Activated T-helper 9 cell treated with anti-CD3 and anti-CD28 coated beads, Interleukin-2, amount 50 U/mL, for 16 hours (primary cell): ENCODE results near the gene MPG.
A peak's percentile ranks its signal among the peaks of the same experiment; 100 is the strongest.

Experiments used
- DNase-seq: peaks from one replicate; pipeline ENCODE4 v3.0.0-alpha.2; 2020; ENCODE audit warnings: low read depth

The MPG gene

DNA sequence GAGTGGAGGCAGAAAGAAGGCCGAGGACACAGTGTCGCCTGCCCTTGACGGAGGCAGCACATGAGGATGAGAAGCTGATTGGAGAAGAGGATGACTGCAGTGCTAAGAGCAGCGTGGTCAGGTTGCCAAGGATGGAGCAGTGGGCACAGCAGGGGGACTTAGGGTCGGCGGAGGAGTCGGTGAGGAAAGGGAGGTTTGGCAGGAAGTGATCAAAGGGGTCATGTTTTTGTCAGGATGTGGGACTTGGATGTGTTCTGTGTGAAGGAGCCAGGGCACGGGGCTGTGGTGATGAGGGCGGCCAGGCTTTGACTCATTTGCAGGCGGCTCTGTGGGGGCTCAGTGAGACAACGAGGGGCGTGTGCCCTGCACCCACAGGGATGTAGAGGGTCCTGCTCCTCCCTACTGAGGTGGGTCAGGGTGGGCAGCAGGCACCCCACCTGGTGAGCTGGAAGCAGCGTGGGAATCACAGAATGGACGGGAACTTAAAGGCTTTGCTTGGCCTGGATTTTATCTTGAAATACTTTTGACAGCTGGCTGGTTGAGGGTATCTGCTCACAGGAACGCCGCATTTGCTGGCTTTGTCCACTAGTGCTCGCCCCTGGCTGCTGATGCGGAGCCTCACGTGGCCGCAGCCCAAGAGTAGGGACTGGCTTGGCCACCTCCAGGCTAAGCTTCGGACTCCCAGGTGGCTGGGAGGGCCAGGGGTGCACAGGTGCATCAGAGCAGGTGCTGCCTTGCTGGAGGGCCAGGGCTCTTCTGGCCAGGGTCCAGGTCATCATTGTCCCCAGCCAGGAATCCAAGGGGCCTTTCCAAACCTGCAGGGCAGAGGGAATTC, 6.0 kb downstream of the MPG start:
- no peak for DNase-seq

DNA sequence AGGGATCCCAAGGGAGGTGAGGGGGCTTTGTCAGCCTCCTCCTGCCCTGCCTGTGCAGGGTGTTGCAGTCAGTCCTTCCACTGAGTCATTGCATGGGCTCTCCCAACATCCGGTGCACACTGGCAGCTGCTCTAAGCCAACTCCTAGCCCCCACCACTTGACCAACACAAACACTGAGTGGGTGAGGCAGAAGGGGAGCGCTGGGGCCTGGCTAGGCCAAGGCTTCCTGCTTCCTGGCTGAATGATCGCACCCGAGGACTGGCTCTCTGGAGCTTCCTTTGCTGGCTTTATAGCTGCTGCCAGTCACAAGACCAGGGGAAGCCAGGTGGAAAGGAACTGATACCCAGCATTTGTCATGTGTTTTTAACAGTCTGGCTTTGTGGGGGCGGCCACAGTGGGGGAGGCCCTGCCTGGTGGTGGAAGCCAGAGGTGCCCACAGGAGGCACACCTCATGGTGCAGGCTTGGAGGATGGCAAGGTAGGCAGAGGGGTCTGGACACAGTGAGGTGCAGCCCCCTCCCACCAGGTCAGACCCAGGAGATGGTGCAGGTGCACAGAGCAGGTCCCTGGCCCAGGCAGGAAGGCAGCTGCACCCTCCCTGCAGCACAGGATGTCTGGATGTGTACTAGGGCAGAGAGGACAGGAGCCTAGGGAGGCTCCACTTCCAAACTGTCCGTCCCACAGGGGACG, 6.8 kb downstream of the MPG start:
- peak; percentile 26 for DNase-seq

DNA sequence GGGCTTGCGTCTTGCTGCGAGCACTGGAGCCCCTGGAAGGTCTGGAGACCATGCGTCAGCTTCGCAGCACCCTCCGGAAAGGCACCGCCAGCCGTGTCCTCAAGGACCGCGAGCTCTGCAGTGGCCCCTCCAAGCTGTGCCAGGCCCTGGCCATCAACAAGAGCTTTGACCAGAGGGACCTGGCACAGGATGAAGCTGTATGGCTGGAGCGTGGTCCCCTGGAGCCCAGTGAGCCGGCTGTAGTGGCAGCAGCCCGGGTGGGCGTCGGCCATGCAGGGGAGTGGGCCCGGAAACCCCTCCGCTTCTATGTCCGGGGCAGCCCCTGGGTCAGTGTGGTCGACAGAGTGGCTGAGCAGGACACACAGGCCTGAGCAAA, 7.4 kb downstream of the MPG start:
- no peak for DNase-seq

DNA sequence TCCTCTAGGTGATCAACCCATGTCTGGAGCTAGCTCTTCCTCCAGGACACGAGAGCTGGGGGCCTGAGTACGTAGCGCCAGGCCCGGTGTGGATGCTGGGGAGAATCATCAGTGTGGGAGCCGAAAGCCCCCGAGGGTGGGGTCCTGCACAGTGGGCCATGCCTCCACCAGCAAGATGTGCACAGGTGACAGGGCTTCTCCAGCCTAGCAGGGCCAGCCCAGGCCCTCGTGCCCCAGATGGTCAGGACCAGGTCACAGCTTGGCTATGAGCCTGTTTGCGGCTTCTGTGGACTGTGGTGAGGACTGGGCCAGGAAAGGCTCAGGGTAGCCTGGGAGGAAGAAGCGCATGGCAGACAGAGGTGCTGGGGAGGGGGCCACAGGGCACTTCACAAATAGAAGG, 7.8 kb downstream of the MPG start:
- DNase-seq: no peak

DNA sequence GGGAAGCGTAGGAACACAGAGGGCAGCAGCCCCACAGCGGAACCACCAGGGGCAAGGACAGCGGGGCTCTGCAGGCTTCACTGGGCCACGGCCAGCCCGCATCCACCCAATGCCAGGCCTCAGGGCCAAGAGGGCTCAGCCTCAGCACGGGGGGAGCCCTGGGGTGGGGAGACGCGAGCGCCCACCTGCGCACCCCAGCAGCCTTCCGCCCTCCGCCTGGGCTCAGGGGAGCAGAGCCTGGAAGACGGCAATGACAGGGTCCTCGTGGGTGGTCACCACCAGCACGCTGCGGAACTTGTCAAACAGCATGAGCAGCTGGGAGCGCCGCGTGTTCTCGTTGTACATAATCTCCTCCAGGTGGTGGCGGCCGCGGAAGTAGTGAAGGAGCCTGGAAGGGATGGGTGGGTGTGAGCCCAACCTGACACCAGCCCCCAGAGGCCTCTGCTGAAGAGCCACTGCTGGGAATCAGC, 8.5 kb downstream of the MPG start:
- DNase-seq: no peak

DNA sequence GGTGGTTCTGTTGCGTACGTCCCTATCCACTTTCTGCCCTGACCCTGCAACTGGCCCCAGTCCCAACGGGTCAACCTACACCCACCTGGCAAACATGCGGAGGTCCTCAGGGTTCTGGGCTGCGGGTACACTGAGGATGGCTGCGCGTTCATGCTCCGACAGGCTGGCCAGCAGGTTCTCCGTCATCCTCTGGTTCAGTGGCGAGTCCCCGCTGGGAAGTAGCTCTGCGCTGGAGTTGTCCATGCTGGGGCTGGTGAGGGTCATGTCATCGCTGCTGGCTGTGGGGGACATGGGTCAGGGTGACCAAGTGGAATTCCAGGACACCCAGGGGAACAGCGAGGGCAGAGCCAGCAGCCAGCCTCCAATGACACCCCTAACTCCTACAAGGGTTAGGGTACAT, 10.6 kb downstream of the MPG start:
- DNase-seq: no peak

DNA sequence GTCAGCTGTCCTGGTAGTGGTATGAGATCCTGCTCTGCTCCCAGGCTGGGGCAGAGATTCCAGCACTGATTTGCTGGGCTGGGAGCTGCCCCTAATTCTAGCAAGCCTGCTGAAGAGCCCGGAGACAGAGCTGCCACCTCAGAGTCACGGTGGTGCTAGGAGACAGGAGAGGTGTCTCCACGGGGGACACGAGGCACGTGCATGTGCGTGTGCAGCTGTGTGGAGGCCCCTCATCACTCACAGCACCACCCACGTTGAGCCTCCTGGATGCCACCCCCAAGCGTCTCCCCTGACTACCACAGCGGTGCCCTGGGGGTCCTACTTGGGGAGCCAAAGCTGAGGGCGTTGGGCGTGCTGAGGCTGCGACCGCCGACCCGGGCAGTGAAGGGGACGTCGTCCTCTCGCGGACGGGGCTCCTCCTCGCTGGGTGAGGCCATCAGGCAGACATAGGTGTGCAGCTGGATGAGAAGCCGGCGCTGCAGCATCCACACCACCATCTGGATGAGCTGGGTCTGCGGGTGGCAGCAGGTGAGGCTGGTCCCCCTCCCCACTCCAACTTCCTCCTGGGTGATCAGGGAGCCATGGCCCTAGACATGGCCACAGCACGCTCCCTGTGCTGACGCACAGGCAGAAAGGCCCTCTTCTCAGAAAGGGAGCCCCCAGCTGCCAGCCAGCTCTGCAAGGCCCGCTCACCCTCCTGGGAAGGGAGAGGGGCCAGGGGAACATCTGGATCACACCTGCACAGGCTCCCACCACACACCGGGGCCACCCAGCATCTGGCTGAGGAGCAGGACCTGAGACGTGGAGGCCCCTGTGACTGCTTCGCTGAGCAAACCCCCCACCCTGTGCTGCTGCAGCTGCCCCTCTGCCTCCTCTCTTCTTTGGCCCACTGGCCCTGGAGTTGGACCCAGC, 11.6 kb downstream of the MPG start:
- no peak for DNase-seq

DNA sequence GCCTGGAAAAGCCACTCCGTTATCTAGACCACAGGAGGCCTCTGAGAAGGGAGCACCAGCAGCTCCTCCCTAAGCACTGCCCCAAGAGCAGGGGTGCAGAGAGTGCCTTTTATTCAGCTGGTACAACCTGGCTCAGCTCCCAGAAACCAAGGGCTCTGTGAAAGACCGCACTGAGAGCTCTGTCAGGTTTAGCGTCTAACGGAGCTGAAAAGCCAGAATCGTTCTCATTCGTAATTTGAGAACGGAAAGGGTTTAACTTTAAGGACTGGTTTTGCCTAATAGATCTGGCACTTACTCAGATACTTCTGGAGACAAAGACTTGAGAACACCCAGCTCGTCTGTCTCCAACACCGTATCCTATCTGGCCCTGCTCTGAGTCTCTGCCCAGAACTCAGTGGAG, 13.5 kb downstream of the MPG start:
- no peak for DNase-seq

DNA sequence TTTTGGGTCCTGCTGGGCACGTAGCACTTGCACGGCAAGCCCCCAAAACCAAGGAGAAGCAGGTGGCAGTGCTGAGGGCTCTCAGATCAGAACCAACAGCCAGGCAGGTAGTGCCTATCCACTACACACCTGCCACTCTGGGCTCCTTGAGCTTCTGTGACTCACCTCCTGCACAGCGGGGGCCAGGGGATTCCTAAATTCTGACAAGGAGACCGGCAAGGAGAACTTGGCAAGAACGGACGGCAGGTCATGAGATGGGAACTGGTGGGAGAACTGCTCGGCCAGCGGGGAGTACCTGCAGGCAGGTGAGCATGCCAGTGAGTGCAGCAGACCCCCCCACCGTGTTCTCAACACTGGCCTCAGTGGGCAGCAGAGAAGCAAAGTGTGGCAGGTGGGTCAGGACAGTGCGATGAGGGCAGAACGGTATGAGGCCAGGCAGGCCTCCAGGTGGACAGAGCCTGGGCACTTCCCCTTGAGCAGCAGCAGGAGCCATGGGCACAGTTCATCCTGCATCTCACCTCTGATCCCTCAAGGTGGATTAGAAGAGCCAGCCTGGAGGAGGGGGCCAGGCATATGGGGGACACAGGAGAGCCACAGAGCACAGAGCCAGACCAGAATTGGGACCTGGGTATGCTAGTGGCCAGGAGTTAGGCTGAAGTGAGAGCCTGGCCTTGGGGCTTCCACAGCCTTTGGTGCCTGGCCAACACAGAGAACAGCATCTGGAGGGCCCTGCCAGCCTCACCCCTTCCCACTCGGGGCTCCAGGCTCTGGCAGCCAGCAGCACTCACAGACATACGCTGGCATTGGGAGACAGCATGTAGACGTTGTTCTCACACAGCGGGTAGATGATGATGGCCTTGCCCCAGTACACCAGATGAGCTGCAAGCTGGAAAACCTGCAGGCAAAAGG, 14.7 kb downstream of the MPG start:
- no peak for DNase-seq

DNA sequence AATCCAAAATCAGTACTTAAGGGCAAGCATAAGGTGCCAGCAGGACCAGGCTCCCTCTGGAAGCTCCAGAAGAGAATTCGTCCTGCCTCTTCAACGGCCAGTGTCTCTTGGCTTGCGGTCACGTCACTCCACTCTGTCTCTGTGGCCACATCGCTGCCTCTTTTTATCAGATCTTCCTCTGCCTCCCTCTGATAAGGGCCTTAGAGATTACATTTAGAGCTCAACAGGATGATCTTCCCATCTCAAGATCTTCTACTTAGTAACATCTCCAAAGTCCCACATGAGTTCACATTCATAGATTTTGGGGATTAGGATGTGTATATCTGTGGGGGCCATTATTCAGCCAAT, 16.9 kb downstream of the MPG start:
- no peak for DNase-seq

DNA sequence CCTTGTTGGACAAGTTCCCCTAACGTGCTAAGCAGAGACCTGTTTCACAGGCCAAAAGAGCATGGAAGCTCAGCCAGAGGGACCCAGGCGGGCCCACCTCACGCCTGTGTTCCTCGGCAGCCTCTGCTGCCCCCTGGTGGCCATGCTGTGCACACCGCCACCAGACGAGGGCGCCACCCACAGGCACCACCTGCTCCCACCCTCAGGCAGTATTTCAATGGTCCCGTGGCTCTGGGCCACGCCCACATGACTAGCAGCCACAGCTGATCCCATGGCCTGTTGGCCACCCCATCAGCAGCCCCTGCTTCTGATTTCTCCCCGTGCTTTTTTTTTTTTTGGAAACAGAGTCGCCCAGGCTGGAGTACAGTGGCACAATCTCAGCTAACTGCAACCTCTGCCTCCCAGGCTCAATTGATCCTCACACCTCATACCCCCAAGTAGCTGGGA, 18.9 kb downstream of the MPG start:
- peak; percentile 84 for DNase-seq

DNA sequence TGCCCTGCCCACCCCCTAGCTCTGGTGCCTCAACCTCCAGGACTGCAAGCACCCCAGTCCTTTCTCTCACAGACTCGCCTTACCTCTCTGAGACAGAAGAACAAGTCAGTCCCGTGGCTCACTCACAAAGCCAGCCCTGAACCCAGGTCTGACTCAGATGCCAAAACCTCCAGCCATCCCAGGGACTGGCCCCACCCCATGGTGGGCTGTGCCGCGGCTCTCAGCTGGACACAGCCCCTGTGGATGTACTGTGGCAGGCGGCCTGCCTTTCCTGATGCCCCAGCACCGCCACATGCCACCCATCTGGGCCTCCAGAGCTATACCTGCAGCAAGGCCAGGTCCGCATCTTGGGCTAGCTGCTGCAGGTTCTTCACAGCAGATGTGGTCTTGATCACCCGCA, 19.8 kb downstream of the MPG start:
- DNase-seq: no peak

DNA sequence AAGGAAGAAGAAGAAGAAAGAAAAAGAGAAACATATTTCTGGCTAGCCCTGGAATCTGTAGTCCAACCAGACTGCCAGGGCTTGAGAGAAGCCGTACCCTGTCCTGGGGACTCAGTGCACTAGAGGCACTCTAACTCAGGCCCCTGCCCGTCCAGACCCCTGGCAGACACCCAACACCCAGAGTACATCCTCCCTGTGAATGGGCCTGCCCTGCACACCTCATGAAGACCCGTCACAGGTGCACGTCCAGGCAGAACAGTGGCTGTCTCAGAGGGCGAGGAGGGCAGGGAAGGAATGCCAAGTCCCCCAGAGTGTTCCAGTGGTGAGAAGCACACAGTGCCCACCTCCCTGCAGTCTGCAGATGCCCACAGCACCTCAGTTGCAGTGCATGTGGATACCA, 23.0 kb downstream of the MPG start:
- no peak for DNase-seq

DNA sequence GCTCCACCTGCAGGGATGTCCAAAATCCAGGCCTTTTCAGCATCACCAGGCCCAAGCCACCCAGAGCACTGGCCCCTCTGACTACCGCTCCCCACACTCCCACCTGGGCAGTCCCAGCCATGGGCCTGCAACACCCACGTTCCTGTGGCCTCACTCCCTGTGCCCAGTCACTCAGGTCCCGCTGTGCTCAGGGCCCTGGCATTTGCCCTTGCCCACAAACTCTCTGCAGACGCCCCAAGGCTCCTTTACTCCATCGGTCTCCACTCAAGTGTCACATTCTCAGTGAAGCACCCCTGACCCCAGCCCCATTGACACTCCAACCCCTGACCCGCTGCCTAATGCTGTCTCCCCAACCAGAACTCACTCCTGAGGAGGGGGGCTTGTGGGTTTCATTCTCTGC, 23.6 kb downstream of the MPG start:
- DNase-seq: no peak

DNA sequence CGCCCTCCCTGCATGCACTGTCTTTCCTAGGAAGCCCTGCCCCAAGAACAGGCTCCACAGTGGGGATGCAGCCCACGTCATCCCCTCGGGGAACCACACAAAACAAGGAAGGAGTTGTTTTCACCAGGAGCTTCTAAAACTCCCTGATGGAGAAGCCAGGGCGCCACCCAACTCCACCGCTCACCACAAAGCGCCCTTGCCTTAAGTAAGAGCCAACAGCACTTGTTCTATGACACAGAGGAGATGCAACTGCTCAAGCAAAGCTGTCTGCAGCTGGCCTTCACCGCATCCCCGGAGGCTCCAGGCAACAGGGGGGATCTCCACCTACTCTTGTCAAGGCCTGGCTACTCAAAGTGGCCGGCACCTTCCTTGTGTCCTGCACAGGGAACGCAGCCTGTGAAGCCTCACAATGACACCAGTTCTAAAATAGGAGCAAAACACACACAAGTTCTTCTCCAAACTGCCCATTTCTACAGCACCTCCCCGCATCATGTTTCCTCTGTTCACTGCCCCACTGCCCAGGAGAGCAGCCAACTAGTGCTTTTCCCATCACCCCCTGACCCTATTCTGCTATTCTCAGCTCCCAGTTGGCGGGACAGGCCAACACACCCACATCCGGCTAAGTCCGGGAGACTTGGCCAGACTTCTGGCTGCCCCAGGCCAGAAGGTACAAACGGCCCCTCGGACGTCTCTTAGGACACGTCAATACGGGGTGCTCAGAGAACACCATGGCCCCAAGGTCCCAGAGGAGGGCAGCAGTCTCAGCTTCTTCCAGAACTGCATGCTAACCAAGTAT, 24.2 kb downstream of the MPG start:
- DNase-seq: no peak

DNA sequence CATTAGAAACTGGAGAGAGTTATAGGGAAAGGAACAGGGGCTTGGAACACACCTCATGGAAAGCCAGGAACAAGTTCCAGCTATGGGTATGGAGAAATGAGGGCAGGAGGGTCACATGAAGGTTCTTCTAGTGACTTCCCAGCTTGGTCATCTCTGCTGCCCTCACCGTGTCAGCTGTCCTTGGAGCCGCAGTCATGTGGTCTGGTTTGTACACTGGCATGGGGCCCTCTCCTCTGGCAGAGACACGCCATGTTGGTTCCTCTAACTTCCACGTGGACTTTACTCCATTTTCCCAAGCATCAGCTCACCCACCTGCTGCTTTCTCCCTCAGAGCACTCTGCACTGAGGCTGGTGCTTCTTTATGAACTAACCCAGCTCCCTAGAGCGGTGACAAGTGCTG, 26.3 kb downstream of the MPG start:
- no peak for DNase-seq

DNA sequence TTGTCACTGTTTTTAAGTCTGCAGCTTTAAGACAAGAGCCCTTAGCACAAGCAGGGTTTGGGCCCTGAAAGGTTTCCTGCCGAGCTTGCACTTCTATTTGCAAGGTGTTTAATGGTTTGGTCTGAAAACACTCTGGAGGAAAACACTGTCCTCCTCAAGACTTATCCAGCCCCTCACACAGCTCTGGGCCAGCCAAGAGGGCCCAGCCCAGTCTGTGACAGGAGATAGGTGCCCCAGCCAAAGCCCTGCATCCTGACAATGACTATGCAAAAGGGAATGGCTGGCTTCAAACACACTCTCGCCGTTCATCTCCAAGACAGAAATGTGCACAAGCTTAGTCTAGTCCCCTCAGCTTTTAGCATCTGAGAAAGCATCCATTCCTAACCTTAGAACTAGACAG, 26.9 kb downstream of the MPG start:
- DNase-seq: no peak

DNA sequence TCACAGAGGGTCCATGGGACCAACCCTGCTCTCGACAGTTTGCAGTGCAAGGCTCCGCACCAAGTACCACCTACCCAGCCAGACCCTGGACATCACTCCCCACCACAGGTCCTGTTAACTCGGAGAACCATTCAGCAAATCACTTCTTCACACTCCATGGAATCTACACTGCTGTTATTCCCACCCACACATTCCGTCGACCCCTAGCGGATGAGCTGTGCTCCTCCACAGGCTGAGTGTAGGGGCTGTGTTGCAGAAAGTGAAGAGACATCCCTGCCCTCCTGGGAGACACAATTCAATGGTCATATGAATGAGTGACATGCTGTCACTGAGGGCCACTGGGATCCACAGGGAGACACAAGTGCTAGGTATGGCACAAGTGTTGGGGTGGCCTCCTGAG, 27.5 kb downstream of the MPG start:
- no peak for DNase-seq

DNA sequence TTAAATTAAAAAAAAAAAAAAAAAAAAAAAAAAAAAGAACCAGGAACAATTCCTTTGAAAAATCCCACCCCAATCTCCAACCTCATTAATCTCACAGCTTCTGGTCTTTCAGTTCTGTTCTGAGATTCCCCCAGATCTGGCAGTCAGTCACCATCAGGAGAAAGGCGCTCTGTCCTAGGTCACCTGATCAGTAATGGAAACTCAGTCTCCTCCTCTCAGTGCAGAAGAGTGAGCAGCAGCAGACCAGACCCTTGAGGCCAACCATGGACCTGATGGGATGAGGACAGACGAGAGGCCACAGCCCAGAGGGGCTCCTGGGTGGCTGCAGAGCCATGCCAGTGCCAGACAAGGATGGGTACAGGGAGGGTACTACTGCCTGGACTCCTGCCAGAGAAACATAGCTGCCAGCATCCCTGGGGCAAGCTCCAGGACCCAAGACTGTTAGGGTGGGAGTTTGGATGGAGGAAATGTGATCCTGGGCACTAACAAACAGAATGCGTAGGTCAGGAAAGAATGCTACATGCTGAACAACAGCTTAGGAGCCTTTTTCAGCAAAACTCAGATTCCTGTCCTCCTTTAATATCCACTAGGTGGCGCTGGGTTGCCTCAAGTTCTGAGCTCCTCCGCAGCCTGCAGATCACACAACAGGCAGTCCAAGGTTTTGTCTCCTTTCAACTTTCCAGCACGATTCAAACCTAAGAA, 28.7 kb downstream of the MPG start:
- peak; percentile 17 for DNase-seq

DNA sequence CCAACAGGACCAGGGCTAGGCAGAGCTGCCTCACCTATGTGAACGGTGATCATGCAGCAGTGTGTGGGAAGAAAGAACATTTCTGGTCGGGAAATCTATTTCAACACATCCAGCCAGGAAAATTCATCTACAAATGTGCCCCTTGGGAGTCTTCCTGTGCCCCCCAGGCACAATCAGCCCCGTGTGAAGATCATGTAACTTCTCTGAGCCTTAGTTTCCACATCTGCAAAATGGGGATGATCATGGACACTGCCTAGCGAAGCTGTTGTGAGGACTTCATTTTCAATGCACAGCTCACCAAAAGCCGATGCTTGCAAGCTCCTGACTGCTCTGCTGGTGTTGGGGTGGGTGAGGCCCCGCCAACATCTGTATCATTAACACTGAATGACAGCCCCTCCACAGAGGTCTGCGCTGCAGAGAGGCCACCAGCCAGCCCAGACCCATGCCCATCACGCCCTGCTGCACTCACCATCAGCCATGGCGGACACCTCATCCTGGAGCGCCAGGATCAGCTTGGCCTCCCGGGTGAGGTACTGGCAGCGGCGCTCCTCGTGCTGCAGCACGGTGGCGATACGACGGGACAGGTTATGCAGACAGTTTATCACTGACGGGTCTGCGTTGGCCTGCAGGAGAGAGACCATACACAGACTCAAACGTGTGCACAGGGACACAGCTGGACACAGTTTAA, 34.3 kb downstream of the MPG start:
- no peak for DNase-seq
